Fibroblast of the aortic adventitia (primary cell): ENCODE measurements around the gene DPAGT1. TPM values are rescaled to one million over a fixed set of nuclear protein-coding genes. Genes with fewer than 3 reads are reported as not detected.

Experiments used
- DNase-seq: peaks from one replicate; pipeline ENCODE4 v3.0.0-alpha.2; 2010; ENCODE audit warnings: low read depth
- H3K4me3 ChIP-seq: 2 replicates; pipeline ENCODE4 v1.5.1; 2011; ENCODE audit warnings: low read depth, mild to moderate bottlenecking, control low read depth, low read length, moderate library complexity
- total RNA-seq: library from RNA; depleted of rRNA; stranded (reverse); fragments of >200 nt; gene quantifications from 2 replicates; pipeline ENCODE4 v1.2.3, GENCODE V29; 2012; ENCODE audit warnings: low replicate concordance
- TF ChIP-seq, protein P1 (sequence below): IDR thresholded peaks from 2 replicates; pipeline ENCODE4 v1.5.1; 2011; ENCODE audit warnings: mild to moderate bottlenecking, low read length, control low read depth, inconsistent platforms; ENCODE audit not compliant: insufficient read depth

DPAGT1 gene
- 7.0 and 30.5 TPM in 2 replicates for total RNA-seq

DNA sequence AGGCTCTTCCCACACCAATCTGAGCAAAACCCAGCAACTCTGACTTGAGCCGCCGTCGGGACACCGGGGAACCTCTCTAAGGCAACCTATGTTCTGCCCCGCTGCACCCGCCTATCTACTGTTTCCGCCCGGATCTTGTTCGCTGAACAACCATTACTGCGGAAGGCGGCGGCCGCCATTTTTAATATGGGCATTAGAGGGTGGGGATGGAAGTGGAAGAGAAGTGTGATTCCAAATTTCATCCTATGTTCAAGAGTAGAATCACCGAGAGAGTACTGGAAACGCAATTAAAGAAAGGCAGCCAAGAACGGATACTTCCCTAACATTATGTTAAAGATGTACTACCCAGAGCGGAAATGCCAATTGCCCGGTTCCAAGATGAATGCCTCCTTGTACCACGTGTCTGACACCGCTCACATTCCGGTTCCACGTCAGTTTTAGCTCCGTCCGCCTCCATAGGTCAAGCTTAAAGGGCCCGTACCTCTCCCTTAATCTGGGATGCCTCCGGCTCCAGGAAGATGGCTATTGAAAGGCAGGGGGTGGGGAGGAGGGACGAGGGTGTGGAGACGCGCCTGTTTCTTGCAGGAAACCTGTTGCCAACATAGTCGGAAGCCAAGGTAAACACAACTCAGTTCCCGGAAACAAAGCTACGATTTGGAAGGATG lies at the start of gene DPAGT1:
Gene DPAGT1 (minus strand): TSS at position 95 of the 665 bp plus-strand sequence. CDS start 198 bp downstream, outside the sequence.
- TF ChIP-seq, protein P1, sequence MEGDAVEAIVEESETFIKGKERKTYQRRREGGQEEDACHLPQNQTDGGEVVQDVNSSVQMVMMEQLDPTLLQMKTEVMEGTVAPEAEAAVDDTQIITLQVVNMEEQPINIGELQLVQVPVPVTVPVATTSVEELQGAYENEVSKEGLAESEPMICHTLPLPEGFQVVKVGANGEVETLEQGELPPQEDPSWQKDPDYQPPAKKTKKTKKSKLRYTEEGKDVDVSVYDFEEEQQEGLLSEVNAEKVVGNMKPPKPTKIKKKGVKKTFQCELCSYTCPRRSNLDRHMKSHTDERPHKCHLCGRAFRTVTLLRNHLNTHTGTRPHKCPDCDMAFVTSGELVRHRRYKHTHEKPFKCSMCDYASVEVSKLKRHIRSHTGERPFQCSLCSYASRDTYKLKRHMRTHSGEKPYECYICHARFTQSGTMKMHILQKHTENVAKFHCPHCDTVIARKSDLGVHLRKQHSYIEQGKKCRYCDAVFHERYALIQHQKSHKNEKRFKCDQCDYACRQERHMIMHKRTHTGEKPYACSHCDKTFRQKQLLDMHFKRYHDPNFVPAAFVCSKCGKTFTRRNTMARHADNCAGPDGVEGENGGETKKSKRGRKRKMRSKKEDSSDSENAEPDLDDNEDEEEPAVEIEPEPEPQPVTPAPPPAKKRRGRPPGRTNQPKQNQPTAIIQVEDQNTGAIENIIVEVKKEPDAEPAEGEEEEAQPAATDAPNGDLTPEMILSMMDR, result no peak
- peak within 1 kb of the TSS; percentile 90 for H3K4me3 ChIP-seq
- DNase-seq, result peak; percentile 99

DNA sequence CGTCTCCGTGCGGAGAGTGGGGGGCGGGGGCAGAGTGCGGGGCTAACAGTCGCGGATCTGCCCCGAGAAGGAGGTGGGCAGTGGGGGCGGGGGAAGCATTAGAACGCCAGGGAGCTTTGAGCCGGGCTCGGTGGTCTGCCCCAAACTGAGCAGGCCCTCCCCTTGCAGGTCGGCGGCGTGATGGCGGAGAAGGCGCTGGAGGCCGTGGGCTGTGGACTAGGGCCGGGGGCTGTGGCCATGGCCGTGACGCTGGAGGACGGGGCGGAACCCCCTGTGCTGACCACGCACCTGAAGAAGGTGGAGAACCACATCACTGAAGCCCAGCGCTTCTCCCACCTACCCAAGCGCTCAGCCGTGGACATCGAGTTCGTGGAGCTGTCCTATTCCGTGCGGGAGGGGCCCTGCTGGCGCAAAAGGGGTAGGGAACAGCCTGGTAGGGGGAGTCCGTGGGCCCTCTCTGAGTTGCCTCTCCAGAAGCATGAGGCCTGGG lies 48.2 kb upstream of the DPAGT1 start:
- TF ChIP-seq, protein P1, result no peak
- no peak for DNase-seq
- H3K4me3 ChIP-seq, result no peak overlapping the region

DNA sequence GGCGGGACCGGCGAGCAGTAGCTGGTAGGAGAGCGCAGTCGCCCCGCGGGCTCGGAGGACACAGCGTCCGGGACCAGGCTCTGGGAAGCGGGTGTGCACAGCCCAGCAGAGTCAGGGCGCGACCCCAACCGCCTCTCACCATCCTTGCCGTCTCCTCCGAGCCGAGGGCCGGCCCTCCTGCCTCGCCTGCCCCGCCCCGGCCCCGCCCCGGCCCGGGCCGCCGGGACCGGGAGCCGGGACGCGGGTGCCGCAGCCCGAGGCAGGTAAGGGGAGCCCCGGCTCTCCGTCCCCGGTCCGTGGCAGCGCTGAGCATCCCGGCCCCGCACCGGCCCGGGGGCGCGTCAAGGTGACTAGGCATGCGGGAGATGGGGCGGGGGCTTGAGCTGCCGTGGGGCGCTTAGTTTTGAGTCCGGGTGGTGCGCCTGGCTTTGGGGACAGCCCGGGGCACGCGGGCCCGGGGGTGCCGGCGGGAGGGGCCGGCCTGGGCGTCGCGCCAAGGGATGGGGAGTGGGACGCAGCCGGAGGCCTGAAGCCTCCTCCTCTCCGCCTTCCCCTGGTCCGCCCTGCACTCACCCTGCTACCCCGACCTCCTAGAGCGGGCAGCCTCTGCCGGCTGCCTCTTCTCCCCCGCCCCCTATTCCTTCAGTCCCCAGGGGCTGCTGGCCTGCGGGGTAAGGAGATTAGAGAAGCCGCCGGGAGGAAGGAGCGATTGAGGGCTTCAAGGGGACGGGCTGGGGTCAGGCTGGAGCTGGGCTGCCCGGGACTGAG lies 47.5 kb upstream of the DPAGT1 start, which contains the start of gene ABCG4:
Gene ABCG4 (plus strand): TSS at position 35 of the 768 bp plus-strand sequence. CDS start 914 bp downstream, outside the sequence.
- no peak for DNase-seq
- TF ChIP-seq, protein P1, result no peak
- peak within 1 kb of the TSS; percentile 68 for H3K4me3 ChIP-seq

DNA sequence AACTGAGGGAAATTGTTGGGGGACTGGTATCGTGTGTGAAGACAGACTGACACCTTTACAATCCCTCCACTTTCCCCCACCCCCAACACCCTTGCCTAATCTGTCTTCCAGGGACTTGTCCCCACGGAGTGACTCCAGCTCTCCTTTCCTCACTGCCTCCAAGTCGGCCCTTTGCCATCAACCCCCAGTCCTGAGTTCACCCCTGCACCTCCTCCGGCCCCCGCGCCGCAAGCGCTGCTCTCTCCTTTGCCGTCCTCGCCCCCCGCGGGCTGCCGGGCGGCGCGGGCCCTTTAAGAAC lies 47.0 kb upstream of the DPAGT1 start:
- no peak for DNase-seq
- peak overlapping the region; percentile 68 for H3K4me3 ChIP-seq
- TF ChIP-seq, protein P1, result no peak

DNA sequence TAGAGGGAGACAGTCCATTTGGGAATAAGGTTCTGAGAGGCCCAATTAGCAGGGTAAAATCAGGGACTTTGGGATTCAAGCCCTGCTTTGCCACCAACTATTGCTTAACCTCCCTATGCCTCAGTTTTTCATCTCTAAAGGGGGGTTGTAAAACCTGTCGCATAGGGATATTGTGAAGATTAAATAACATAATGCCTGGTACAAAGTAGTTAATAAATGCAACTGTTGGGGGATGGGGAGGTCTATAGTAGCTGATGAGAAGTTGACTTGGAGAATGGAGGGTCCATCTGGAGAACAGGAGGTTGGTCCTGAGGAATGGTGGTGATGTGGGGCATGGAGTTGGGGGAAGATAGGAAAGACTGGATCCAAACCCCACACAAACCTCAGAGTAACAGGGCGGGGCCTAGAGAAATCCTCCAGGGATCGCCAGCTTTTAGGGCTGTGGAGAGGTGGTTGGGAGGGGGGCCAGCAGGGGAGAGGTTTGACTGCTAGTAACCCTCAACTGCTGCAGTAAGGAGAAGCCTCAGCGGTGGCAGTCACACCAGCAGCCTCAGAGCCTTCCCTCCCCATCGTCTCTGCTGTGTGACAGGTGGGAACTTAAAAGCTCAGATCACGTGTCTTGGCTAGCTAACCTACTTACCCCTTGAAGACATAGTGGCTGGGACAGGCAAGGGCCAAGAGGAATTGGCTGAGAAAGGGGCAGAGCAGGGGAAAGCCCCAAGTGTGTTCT lies 46.1 kb upstream of the DPAGT1 start:
- TF ChIP-seq, protein P1, result no peak
- no peak overlapping the region for H3K4me3 ChIP-seq
- no peak for DNase-seq

DNA sequence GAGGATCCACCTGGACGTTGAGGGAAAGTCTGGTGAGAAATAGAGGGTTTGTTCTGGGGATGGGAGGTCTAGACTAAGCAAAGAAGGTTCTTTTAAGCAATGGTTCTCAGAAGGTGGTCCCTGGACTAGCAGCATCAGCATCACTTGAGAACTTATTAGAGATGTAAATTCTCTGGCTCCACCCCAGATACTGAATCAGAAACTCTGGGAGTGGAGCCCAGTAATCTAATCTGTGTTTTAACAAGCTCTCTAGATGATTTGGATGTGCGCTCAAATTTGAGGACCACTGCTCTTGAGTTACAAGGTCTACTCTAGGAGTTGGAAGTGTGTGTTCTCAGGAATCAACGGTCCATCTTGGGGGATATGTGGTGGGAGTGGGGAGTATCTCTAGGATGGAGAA lies 43.9 kb upstream of the DPAGT1 start:
- peak; percentile 53 for DNase-seq
- no peak overlapping the region for H3K4me3 ChIP-seq
- TF ChIP-seq, protein P1, result no peak
